ENCODE measurements around the gene FBN2.

GRCh38 chr5:128397876-128398275 is 140.2 kb downstream of the FBN2 start:
- TF ChIP-seq RARB (CRISPR knock-in tag; IDR thresholded peaks at IDR 0.05) = no peak
- TF ChIP-seq CREB5 (CRISPR knock-in tag; IDR thresholded peaks at IDR 0.05; ENCODE audit: low read depth) = no peak
- no peak for TF ChIP-seq PATZ1 (CRISPR knock-in tag; IDR thresholded peaks at IDR 0.05; ENCODE audit: borderline replicate concordance)
- TF ChIP-seq PPARA (CRISPR knock-in tag; IDR thresholded peaks at IDR 0.05; ENCODE audit: borderline replicate concordance) = no peak
- no peak for TF ChIP-seq BACH2 (CRISPR knock-in tag; IDR thresholded peaks at IDR 0.05; ENCODE audit: borderline replicate concordance)
- no peak for TF ChIP-seq ZFP30 (CRISPR knock-in tag; IDR thresholded peaks at IDR 0.05)

Data from SK-N-SH treated with all-trans-retinoic acid at 6 μM for 48 hours (cell line).